GM23338 (cell line): Measurements from ENCODE around the gene ATF7IP. TPM values are rescaled to one million over a fixed set of nuclear protein-coding genes. Genes with fewer than 3 reads are reported as not detected.
"Not testable (repeated sequence)": the region's sequence is repeated elsewhere in the genome, so short reads cannot be mapped to it uniquely, and the experiment has no call there.

Experiments used
- ATAC-seq: fragments of 200-7000 bp; cut with Tn5 transposase; 3 replicates; pipeline ENCODE4 v1.9.1; 2020
- DNase-seq: peaks from one replicate; pipeline ENCODE4 v3.0.0-alpha.2; 2015; ENCODE audit warnings: low spot score
- H2AFZ ChIP-seq: fragments of 200-600 bp; sonication (generic); 2 replicates; pipeline ENCODE4 v1.8.0; 2016; ENCODE audit warnings: antibody characterized with exemption, mild to moderate bottlenecking, moderate library complexity
- H3F3A ChIP-seq: fragments of 200-600 bp; sonication (generic); replicated peaks from 2 replicates; pipeline ENCODE4 v1.8.0; 2017; ENCODE audit warnings: antibody characterized with exemption, mixed run types, low read depth
- H3K27ac ChIP-seq: fragments of 200-600 bp; sonication (generic); 2 replicates; pipeline ENCODE4 v1.6.1; 2016; ENCODE audit warnings: low read depth
- H3K27me3 ChIP-seq: fragments of 200-600 bp; sonication (generic); 2 replicates; pipeline ENCODE4 v1.8.0; 2016; ENCODE audit warnings: mild to moderate bottlenecking, mixed run types, moderate library complexity; ENCODE audit not compliant: insufficient read depth
- H3K36me3 ChIP-seq: fragments of 200-600 bp; sonication (generic); 2 replicates; pipeline ENCODE4 v1.8.0; 2016; ENCODE audit warnings: mild to moderate bottlenecking; ENCODE audit not compliant: insufficient read depth
- H3K4me1 ChIP-seq: fragments of 200-600 bp; sonication (generic); 2 replicates; pipeline ENCODE4 v1.8.0; 2016; ENCODE audit warnings: mild to moderate bottlenecking, moderate library complexity; ENCODE audit not compliant: insufficient read depth
- H3K4me2 ChIP-seq: fragments of 200-600 bp; sonication (generic); 2 replicates; pipeline ENCODE4 v1.7.1; 2017; ENCODE audit warnings: mixed run types
- H3K4me3 ChIP-seq: fragments of 200-600 bp; sonication (generic); 2 replicates; pipeline ENCODE4 v1.6.1; 2016; ENCODE audit warnings: mixed run types
- H3K79me2 ChIP-seq: fragments of 200-600 bp; sonication (generic); replicated peaks from 2 replicates; pipeline ENCODE4 v1.8.0; 2017; ENCODE audit warnings: mild to moderate bottlenecking; ENCODE audit not compliant: insufficient read depth
- H3K9me2 ChIP-seq: fragments of 200-600 bp; sonication (generic); 2 replicates; pipeline ENCODE4 v1.8.0; 2017; ENCODE audit not compliant: insufficient read depth
- H4K20me1 ChIP-seq: fragments of 200-600 bp; sonication (generic); replicated peaks from 2 replicates; pipeline ENCODE4 v1.8.0; 2017; ENCODE audit warnings: mild to moderate bottlenecking; ENCODE audit not compliant: insufficient read depth
- H3K27ac Mint-ChIP-seq: 2 replicates; pipeline ENCODE4 v1.8.0; 2020; ENCODE audit warnings: inconsistent platforms, mild to moderate bottlenecking, moderate library complexity, mixed read lengths
- H3K27me3 Mint-ChIP-seq: 3 replicates; pipeline ENCODE4 v1.8.0; 2022; ENCODE audit warnings: low read depth, mild to moderate bottlenecking, moderate library complexity, mixed read lengths, inconsistent platforms; ENCODE audit not compliant: insufficient read depth, poor library complexity
- H3K36me3 Mint-ChIP-seq: 3 replicates; pipeline ENCODE4 v1.8.0; 2021; ENCODE audit warnings: low read depth, mild to moderate bottlenecking, inconsistent platforms, moderate library complexity, mixed read lengths
- H3K4me1 Mint-ChIP-seq: 3 replicates; pipeline ENCODE4 v1.8.0; 2020; ENCODE audit warnings: mild to moderate bottlenecking, inconsistent platforms, mixed read lengths
- H3K4me3 Mint-ChIP-seq: 3 replicates; pipeline ENCODE4 v1.8.0; 2021; ENCODE audit warnings: moderate library complexity, mild to moderate bottlenecking, inconsistent platforms, mixed read lengths
- H3K9me3 Mint-ChIP-seq: 3 replicates; pipeline ENCODE4 v1.8.0; 2020; ENCODE audit warnings: moderate library complexity, mild to moderate bottlenecking, inconsistent platforms, mixed read lengths
- CREB1 ChIP-seq: fragments of 250-450 bp; sonication (Bioruptor Pico); IDR thresholded peaks from 2 replicates; pipeline ENCODE4 v1.5.0; 2020; ENCODE audit warnings: low read depth, mild to moderate bottlenecking, moderate library complexity
- ETS1 ChIP-seq: IDR thresholded peaks from 2 replicates; pipeline ENCODE4 v1.6.1; 2016; ENCODE audit warnings: antibody characterized with exemption
- JUNB ChIP-seq: IDR thresholded peaks from one replicate; pipeline ENCODE4 v1.6.1; 2016; ENCODE audit warnings: antibody characterized with exemption; ENCODE audit not compliant: unreplicated experiment
- NANOG ChIP-seq: IDR thresholded peaks from 2 replicates; pipeline ENCODE4 v1.6.1; 2016; ENCODE audit warnings: antibody characterized with exemption, borderline replicate concordance
- POLR2AphosphoS5 ChIP-seq: IDR thresholded peaks from 2 replicates; pipeline ENCODE4 v1.6.1; 2016; ENCODE audit warnings: antibody characterized with exemption, low read depth
- STAT1 ChIP-seq: IDR thresholded peaks from one replicate; pipeline ENCODE4 v1.6.1; 2016; ENCODE audit warnings: antibody characterized with exemption; ENCODE audit not compliant: unreplicated experiment
- ZNF114 ChIP-seq: fragments of 250-450 bp; sonication (Bioruptor Pico); IDR thresholded peaks from 2 replicates; pipeline ENCODE4 v1.5.0; 2020; ENCODE audit warnings: mild to moderate bottlenecking, moderate library complexity
- ZNF331 ChIP-seq: fragments of 250-450 bp; sonication (Bioruptor Pico); IDR thresholded peaks from 2 replicates; pipeline ENCODE4 v1.5.0; 2020; ENCODE audit warnings: low read depth, mild to moderate bottlenecking, moderate library complexity
- ZNF462 ChIP-seq: fragments of 250-450 bp; sonication (Bioruptor Pico); IDR thresholded peaks from 2 replicates; pipeline ENCODE4 v1.5.0; 2020; ENCODE audit warnings: mild to moderate bottlenecking, moderate library complexity
- polyA plus RNA-seq: library from polyadenylated mRNA; unstranded; fragments of >200 nt; fragmentation: Nextera tagmentation; extraction: Ambion mirVana; gene quantifications from 2 replicates; pipeline ENCODE4 v1.2.1, GENCODE V29; 2016
- total RNA-seq: library from RNA; depleted of rRNA; stranded (reverse); fragments of >200 nt; shearing (Covaris generic); gene quantifications from 2 replicates; pipeline ENCODE4 v1.2.3, GENCODE V29; 2014
- TF ChIP-seq, protein P1 (sequence below): IDR thresholded peaks from one replicate; pipeline ENCODE4 v1.6.1; 2018; ENCODE audit warnings: antibody characterized with exemption; ENCODE audit not compliant: unreplicated experiment

The ATF7IP gene
- total and polyA plus RNA-seq, 2 experiments from 2014 or later: 76.4 to 118 TPM

GRCh38 chr12:14340371-14340770 lies 25.1 kb upstream of the ATF7IP start:
- no peak for ATAC-seq
- TF ChIP-seq ZNF114 (CRISPR knock-in tag): no peak
- TF ChIP-seq JUNB: no peak
- TF ChIP-seq NANOG: no peak
- no peak for TF ChIP-seq ZNF462 (CRISPR knock-in tag)
- no peak for TF ChIP-seq POLR2AphosphoS5
- TF ChIP-seq, protein P1, sequence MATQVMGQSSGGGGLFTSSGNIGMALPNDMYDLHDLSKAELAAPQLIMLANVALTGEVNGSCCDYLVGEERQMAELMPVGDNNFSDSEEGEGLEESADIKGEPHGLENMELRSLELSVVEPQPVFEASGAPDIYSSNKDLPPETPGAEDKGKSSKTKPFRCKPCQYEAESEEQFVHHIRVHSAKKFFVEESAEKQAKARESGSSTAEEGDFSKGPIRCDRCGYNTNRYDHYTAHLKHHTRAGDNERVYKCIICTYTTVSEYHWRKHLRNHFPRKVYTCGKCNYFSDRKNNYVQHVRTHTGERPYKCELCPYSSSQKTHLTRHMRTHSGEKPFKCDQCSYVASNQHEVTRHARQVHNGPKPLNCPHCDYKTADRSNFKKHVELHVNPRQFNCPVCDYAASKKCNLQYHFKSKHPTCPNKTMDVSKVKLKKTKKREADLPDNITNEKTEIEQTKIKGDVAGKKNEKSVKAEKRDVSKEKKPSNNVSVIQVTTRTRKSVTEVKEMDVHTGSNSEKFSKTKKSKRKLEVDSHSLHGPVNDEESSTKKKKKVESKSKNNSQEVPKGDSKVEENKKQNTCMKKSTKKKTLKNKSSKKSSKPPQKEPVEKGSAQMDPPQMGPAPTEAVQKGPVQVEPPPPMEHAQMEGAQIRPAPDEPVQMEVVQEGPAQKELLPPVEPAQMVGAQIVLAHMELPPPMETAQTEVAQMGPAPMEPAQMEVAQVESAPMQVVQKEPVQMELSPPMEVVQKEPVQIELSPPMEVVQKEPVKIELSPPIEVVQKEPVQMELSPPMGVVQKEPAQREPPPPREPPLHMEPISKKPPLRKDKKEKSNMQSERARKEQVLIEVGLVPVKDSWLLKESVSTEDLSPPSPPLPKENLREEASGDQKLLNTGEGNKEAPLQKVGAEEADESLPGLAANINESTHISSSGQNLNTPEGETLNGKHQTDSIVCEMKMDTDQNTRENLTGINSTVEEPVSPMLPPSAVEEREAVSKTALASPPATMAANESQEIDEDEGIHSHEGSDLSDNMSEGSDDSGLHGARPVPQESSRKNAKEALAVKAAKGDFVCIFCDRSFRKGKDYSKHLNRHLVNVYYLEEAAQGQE: no peak
- TF ChIP-seq CREB1 (CRISPR knock-in tag): no peak
- TF ChIP-seq ETS1: no peak
- TF ChIP-seq ZNF331: no peak
- TF ChIP-seq STAT1: no peak
- no peaks in the 10 kb centered on the region for H3K27me3 ChIP-seq
- H3K4me1 ChIP-seq: no peaks in the 10 kb centered on the region
- Mint-ChIP-seq H3K27me3 (no peaks in the 10 kb centered on the region), H3K36me3 (peaks cover 16% of the 10 kb centered on the region; the same call in 2 of the 3 replicates), H3K4me1 (no peaks in the 10 kb centered on the region), H3K4me3 (no peak overlapping the region), H3K27ac (no peak overlapping the region), H3K9me3 (peaks cover 35% of the 10 kb centered on the region)
- no peaks in the 10 kb centered on the region for H4K20me1 ChIP-seq
- H3K27ac ChIP-seq: no peak overlapping the region
- no peak overlapping the region for H2AFZ ChIP-seq
- no peaks in the 10 kb centered on the region for H3K79me2 ChIP-seq
- H3F3A ChIP-seq: no peaks in the 10 kb centered on the region
- H3K4me3 ChIP-seq: no peak overlapping the region
- H3K9me2 ChIP-seq: peaks cover 5% of the 10 kb centered on the region; the same call in 1 of the 2 replicates
- H3K36me3 ChIP-seq: no peaks in the 10 kb centered on the region
- DNase-seq: no peak
- H3K4me2 ChIP-seq: no peak overlapping the region

DNA sequence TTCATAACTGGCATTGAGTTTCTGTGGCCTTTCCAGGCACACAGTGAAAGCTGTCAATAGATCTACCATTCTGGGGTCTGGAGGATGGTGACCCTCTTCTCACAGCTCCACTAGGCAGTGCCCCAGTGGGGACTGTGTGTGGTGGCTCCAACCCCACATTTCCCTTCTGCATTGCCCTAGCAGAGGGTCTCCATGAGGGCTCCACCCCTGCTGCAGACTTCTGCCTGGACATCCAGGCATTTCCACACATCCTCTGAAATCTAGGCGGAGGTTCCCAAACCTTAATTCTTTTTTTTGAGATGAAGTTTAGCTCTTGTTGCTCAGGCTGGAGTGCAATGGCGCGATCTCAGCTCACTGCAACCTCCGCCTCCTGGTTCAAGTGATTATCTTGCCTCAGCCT lies 14.0 kb upstream of the ATF7IP start:
- not testable (repeated sequence) for DNase-seq, H3K4me2 ChIP-seq, ATAC-seq, H3K79me2 ChIP-seq, H4K20me1 ChIP-seq, H3K4me1 ChIP-seq, H3K27me3 ChIP-seq, H3K27ac Mint-ChIP-seq, H3F3A ChIP-seq, H2AFZ ChIP-seq, H3K4me3 ChIP-seq, H3K4me3 Mint-ChIP-seq, H3K27me3 Mint-ChIP-seq, H3K27ac ChIP-seq, H3K4me1 Mint-ChIP-seq, H3K9me2 ChIP-seq
- H3K9me3 Mint-ChIP-seq: peaks cover 64% of the 10 kb centered on the region
- peaks cover 16% of the 10 kb centered on the region; the same call in 1 of the 2 replicates for H3K36me3 ChIP-seq
- peaks cover 42% of the 10 kb centered on the region for H3K36me3 Mint-ChIP-seq
